Esophagus squamous epithelium (tissue), 4 donors: ENCODE measurements around the gene MAP1LC3B.

ENCODE experiments used
- CTCF ChIP-seq, 6 experiments: fragments of 450-650 bp in 4 of 6; fragments of 200-600 bp in 2 of 6; sonication (generic) in 2 of 6; IDR thresholded peaks; one replicate each; pipeline ENCODE4 v1.5.1; 2016 to 2019; ENCODE audit warnings: antibody characterized with exemption in 6 of 6, mild to moderate bottlenecking in 4 of 6, moderate library complexity in 4 of 6
- POLR2A ChIP-seq, 4 donors: fragments of 450-650 bp; IDR thresholded peaks; one replicate each; pipeline ENCODE4 v1.6.1; 2017; ENCODE audit warnings: antibody characterized with exemption in 4 of 4, mild to moderate bottlenecking in 4 of 4, moderate library complexity in 3 of 4

- TF ChIP-seq CTCF (IDR thresholded peaks at IDR 0.05) (no peak), POLR2A (IDR thresholded peaks at IDR 0.05) (no peak)
Measured at GRCh38 chr16:87345726-87346424, 46.3 kb upstream of the MAP1LC3B start.
